HepG2 (cell line): Measurements from ENCODE around the gene B9D2. TPM values are rescaled to one million over a fixed set of nuclear protein-coding genes. Genes with fewer than 3 reads are reported as not detected.

Experiments used
- EHMT2 ChIP-seq: fragments of 200-600 bp; sonication (generic); IDR thresholded peaks from 2 replicates; pipeline ENCODE4 v1.7.0; 2017; ENCODE audit warnings: antibody characterized with exemption, low read depth, low read length, borderline replicate concordance
- KAT2B ChIP-seq: fragments of 150-350 bp; IDR thresholded peaks from 2 replicates; pipeline ENCODE4 v1.6.1; 2014; ENCODE audit warnings: low read depth, low read length, borderline replicate concordance
- KLF13 ChIP-seq: sonication (generic); formaldehyde crosslinking; IDR thresholded peaks from 2 replicates; pipeline ENCODE4 v1.4.0; 2020; ENCODE audit warnings: mild to moderate bottlenecking, missing genetic modification reagents
- KLF6 ChIP-seq: IDR thresholded peaks from 2 replicates; pipeline ENCODE4 v1.8.0; 2016; ENCODE audit warnings: missing biosample characterization, missing genetic modification reagents
- MNT ChIP-seq: fragments of 450-650 bp; IDR thresholded peaks from 2 replicates; pipeline ENCODE4 v1.6.1; 2016
- NR2F6 ChIP-seq, 2 experiments: IDR thresholded peaks; 2 replicates each; pipeline ENCODE4 v1.6.1; 2016; ENCODE audit warnings: antibody characterized with exemption in 1 of 2, mild to moderate bottlenecking in 1 of 2
- PRDM10 ChIP-seq: sonication (generic); formaldehyde crosslinking; IDR thresholded peaks from 2 replicates; pipeline ENCODE4 v1.4.0; 2020; ENCODE audit warnings: low read depth, missing genetic modification reagents
- RCOR2 ChIP-seq: IDR thresholded peaks from 2 replicates; pipeline ENCODE4 v1.6.1; 2016; ENCODE audit warnings: missing biosample characterization, missing genetic modification reagents
- ZBTB43 ChIP-seq: sonication (generic); formaldehyde crosslinking; conservative IDR thresholded peaks from 2 replicates; pipeline ENCODE4 v1.4.0; 2020; ENCODE audit warnings: missing genetic modification reagents
- ZNF160 ChIP-seq: sonication (generic); formaldehyde crosslinking; IDR thresholded peaks from 2 replicates; pipeline ENCODE4 v1.8.0; 2022; ENCODE audit warnings: mild to moderate bottlenecking, inconsistent platforms, missing genetic modification reagents
- ZNF460 ChIP-seq: sonication (generic); formaldehyde crosslinking; IDR thresholded peaks from 2 replicates; pipeline ENCODE4 v1.5.1; 2020; ENCODE audit warnings: missing genetic modification reagents, mild to moderate bottlenecking, borderline replicate concordance
- ZNF501 ChIP-seq: sonication (generic); formaldehyde crosslinking; IDR thresholded peaks from 2 replicates; pipeline ENCODE4 v1.5.1; 2020; ENCODE audit warnings: mild to moderate bottlenecking, moderate library complexity, missing genetic modification reagents
- ZNF746 ChIP-seq: sonication (generic); formaldehyde crosslinking; IDR thresholded peaks from 2 replicates; pipeline ENCODE4 v1.8.0; 2022; ENCODE audit warnings: mild to moderate bottlenecking, missing genetic modification reagents
- ZNF788 ChIP-seq: sonication (generic); formaldehyde crosslinking; IDR thresholded peaks from 2 replicates; pipeline ENCODE4 v1.5.0; 2020; ENCODE audit warnings: mild to moderate bottlenecking, missing genetic modification reagents, borderline replicate concordance
- polyA plus RNA-seq, 8 experiments: library from polyadenylated mRNA; depleted of rRNA in 3 of 8; stranded (reverse) in 7 of 8; unstranded in 1 of 8; fragments of >200 nt; fragmentation: Illumina TruSeq in 4 of 8; extraction: Trizol in 4 of 8; gene quantifications; 2 replicates each; pipeline versions ENCODE4 v1.2.1 to v1.2.3, GENCODE V29; 2011 to 2016; ENCODE audit warnings: low read depth in 4 of 8, missing spikeins in 1 of 8, mixed read lengths in 1 of 8; ENCODE audit not compliant: insufficient read depth in 1 of 8
- total RNA-seq, 5 experiments: library from RNA; depleted of rRNA; stranded (reverse); fragments of >200 nt; fragmentation: Illumina TruSeq; extraction: Trizol; gene quantifications; 2 replicates each; pipeline ENCODE4 v1.2.3, GENCODE V29; 2016; ENCODE audit warnings: low read depth in 1 of 5
- TF ChIP-seq, protein P1 (sequence below): IDR thresholded peaks from 2 replicates; pipeline ENCODE4 v1.6.1; 2016; ENCODE audit warnings: low read depth, missing genetic modification reagents, missing compliant biosample characterization

B9D2 gene
- total and polyA plus RNA-seq, 2 of the 13 experiments (the other 11 are each of a cell fraction or from before 2014, with no cell fraction given), result 3.1 to 4.4 TPM

DNA sequence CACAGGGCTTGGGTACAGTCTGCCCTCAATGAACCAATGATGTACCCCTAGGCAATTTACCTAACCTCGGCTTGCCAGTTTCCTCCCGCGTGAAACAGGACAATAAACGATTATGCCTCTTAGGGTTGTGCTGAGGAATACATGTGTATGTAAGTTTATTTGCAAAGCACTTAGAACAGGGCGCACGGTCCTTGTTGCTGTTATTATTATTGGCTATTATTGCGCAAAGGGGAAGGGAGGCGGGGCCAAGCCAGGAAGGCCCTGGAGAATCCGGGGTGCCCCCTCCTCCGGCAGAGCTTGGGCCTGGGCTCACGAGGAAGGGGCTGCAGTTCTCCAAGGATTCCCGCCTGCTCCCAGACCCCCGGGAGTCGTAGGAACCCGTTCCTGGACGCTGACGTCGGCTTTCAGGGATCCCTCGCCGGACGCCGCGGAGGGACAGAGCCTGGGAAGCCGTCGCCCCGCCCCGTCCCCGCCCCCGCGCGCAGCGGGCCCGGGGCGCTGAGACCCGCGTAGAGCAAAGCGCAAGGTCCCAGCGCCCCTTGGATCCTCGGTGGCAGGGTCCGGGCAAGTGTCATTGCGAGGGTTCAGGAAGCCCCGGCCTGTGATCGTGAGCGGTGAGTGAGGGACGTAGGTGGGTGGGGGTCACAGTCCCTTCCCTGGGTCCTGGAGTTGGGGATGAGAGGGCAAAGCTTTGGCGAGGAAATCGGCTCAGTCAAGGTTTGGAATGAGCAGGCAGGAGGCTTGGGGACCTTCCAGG is 12.5 kb upstream of the B9D2 start, which contains the start of gene TMEM91 (continued):
- TF ChIP-seq, protein P1, sequence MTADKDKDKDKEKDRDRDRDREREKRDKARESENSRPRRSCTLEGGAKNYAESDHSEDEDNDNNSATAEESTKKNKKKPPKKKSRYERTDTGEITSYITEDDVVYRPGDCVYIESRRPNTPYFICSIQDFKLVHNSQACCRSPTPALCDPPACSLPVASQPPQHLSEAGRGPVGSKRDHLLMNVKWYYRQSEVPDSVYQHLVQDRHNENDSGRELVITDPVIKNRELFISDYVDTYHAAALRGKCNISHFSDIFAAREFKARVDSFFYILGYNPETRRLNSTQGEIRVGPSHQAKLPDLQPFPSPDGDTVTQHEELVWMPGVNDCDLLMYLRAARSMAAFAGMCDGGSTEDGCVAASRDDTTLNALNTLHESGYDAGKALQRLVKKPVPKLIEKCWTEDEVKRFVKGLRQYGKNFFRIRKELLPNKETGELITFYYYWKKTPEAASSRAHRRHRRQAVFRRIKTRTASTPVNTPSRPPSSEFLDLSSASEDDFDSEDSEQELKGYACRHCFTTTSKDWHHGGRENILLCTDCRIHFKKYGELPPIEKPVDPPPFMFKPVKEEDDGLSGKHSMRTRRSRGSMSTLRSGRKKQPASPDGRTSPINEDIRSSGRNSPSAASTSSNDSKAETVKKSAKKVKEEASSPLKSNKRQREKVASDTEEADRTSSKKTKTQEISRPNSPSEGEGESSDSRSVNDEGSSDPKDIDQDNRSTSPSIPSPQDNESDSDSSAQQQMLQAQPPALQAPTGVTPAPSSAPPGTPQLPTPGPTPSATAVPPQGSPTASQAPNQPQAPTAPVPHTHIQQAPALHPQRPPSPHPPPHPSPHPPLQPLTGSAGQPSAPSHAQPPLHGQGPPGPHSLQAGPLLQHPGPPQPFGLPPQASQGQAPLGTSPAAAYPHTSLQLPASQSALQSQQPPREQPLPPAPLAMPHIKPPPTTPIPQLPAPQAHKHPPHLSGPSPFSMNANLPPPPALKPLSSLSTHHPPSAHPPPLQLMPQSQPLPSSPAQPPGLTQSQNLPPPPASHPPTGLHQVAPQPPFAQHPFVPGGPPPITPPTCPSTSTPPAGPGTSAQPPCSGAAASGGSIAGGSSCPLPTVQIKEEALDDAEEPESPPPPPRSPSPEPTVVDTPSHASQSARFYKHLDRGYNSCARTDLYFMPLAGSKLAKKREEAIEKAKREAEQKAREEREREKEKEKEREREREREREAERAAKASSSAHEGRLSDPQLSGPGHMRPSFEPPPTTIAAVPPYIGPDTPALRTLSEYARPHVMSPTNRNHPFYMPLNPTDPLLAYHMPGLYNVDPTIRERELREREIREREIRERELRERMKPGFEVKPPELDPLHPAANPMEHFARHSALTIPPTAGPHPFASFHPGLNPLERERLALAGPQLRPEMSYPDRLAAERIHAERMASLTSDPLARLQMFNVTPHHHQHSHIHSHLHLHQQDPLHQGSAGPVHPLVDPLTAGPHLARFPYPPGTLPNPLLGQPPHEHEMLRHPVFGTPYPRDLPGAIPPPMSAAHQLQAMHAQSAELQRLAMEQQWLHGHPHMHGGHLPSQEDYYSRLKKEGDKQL, result no peak
- TF ChIP-seq ZBTB43 (CRISPR knock-in tag) (0 out of 2 replicates have a peak, but pooled peaks have one; percentile 44), ZNF788 (0 out of 2 replicates have a peak, but pooled peaks have one; percentile 58), EHMT2 (no peak), NR2F6 (IDR thresholded peaks at IDR 0.05) (no peak), NR2F6 (CRISPR knock-in tag; IDR thresholded peaks at IDR 0.05) (no peak), ZNF746 (no peak), KAT2B (no peak), ZNF460 (CRISPR knock-in tag) (no peak), KLF6 (0 out of 2 replicates have a peak, but pooled peaks have one; percentile 19), ZNF501 (peak; percentile 62; the same call in 1 of the 2 replicates), MNT (no peak), ZNF160 (peak; percentile 17; the same call in 1 of the 2 replicates), KLF13 (CRISPR knock-in tag) (no peak), RCOR2 (no peak), PRDM10 (no peak)
